HG02623 (cell line): ENCODE results near the gene DAB2.

Experiments used
- ATAC-seq: cut with Tn5 transposase; IDR thresholded peaks from one replicate; pipeline ENCODE4 v1.9.1; 2021; ENCODE audit warnings: moderate library complexity; ENCODE audit not compliant: unreplicated experiment

The DAB2 gene

DNA sequence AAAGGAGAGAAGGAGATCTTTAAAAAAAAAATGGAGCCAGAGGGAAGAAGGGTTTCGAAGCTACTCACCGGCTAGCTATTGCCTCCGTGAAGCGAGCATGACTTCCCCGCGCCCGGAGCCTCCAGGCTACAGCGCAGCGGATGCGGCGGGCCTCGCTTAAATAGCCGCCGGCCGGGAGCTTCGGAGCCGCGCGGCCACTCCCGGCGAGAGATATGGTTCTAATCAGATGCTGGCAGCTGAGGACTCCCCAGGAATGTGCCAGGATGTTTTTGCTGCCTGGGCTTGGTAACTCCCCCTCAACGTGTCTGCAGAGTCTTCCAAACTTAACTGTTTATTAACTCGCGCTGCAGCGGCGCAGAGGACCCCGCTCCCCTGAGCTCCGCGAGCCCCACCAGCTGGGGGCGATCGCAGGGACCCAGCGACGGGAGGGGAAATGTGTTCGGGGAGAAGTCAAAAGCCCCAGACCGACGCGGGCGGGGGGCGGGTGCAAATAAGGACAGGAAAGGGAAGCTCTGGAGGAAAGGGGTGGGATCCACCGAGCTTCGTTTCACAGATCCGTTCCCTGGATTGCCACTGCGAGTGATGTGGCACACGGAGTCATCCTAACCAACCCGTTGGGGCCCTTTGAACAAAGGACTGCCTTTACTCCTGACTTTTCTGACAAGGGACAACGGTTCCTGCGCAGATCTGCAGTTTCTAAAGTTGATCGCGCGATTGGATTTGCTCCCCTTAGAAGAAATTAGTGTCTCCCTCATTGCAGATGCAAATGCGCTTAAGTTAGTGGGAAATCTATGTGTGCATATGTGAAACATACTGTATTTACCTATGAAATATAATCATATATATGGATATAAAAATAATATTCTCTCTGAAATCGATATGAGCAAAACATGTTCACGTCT, at the start of gene DAB2:
DAB2 (minus strand) TSS at position 245 of the 902 bp plus-strand sequence. CDS start 30,660 bp downstream, outside the sequence.
- ATAC-seq = no peak

DNA sequence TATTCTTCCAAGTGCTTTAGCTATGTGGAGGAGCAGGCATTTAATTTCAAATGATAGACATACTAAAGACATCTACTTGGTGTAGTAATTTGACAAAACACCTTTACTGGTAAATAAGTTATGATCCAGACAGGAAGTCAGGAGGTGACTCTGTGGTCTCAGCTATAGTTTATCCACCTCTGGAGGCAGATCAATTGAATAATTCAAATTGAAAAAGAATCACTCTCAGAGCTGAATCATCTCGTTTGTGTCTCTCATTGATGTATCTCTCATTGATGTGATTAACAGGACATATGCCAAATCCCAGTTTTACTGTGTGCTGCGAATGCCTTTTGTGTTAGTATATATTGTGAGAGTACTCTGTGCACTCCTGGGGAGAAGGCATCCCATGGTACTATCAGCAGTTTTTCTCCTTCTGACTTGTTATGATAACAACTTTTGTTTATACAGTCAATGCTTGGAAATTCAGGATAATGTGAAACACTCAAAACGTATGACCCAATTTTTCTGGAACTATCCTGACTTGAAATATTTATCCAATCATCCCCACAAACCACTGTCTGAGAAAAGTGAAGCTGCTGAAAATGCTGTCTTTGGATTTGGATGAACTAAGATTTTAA, 48.5 kb upstream of the DAB2 start:
- ATAC-seq = no peak

DNA sequence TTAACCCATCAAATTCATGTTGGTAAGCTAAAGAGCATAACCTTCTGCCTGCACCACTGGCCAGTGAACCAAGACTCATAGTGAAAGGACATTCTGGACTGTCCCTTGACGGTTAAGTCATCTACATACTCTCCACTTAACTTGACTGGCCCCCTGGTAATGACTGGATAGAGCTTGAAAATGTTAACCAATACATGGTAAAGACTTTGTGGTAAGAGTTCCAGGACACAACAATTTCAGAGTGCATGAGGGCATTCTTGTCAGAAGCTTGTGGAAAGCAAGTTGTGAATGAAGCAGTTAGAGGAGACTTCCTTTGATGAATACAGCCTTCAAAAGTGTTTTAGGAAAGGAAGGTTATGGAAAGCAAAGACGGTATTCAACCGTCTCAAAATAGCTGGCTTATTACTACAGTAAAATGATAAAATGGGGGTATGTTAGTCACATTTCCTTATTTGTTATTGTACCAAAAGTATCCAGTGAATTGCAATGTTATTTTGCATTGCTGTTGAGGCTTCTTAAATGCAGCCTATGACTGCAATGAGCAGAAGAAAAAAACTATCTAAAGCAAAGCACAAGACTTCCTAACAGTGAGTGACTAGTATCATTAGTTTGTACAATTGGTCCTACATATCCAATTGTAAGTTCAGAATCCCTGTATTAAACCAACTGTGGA, 47.2 kb upstream of the DAB2 start:
- no peak for ATAC-seq

DNA sequence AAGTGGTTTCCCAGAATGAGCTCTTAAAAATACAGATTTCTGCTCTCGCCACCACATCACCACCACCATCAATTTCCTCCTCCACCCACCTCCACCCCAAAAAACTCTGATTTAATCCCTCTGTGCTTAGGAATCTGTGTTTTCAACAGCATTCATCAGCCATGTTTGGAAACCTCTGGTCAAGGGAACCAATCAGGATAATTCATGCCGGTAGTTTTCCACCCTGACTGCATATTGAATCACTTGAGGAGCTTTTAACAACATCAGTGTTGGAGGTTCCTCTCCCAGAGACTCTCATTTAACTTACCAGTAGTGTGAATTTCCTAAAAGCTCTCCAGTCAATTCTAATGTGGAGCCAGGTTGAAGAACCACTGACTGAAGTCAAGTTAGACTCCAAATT, 46.0 kb upstream of the DAB2 start:
- ATAC-seq = no peak

DNA sequence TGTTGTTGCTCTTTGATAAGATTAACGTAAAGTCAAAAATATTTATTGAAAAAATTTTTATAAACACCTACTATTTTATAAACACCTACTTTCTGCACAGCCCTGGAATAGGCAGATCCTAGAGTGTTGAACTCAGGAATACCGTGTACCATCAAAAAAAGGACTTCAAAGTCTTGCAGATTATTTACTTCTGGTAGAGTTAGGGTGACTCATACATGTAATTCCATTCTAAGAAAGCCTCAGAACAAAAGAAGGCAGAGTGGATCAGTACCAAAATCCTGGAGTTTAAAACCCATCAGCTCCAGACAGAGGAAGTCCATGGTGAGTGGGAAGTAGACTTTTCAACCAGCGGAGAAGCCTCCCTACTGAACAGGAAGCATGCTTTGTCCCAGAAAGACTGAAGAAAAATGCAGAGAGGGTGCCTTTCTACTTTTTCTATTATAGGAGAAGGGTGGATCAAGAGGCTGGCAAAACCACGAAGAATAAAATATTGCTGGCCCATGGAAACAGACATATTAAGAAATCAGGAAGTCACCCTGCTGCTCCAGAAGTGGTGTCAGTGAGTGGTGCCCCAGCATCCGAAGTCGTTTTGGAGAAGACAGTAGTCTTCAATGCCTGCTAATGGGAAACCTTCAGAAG, 45.1 kb upstream of the DAB2 start:
- ATAC-seq = no peak

DNA sequence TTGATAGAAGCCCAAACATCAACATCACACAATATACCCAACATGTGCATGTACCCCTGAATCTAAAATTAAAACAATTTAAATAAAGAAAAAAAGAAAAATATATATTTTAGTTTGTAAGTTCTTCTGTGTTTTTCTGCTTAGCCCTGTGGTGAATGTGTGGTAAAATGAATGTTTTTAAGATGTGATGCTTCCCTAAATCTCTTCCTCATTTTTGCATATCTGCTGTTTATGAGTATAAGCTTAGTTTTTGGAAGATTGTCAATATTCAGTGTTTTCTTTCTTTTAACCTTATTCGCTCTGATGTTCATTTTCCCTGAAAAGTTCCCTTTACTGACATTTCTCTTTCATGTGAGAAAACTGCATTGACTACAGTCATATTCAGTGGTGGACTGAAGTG, 44.4 kb upstream of the DAB2 start:
- no peak for ATAC-seq

DNA sequence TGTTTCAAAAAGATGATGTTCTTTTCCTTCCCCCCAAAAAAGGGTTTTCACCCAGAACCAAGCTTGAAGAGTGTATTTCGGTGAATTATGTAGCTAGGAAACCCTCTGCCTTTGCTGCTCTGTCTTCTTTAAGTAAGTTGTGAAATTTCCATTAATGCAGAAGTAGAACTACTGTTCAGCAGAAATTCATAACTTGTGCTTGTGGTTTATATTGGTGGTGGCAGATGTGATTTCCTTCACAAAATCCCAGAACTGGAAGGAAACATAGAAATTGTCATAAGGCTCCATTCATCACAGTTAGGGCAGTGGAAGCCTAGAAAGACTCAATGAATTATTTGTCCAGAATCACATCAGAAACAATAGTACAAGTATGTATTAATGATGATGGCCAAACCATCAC, 42.1 kb upstream of the DAB2 start:
- ATAC-seq = no peak

DNA sequence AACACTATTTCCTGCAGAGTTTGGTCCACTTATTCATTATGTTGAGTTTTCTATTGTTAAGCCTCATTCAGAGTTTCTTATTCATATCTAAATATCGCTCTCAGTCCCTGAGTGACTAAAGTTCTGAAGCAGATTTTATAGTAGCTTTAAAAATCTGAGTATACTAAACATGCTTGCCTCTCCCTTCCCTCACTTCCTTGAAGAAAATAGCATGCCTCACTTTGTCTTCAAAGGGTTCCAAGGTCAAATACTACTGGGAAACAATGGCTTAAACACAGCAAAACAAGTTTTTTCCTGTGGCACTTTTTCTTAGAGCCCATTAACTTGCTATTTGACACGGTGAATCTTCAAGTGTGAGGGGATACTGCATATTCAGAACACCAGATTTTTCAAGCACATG, 41.1 kb upstream of the DAB2 start:
- no peak for ATAC-seq

DNA sequence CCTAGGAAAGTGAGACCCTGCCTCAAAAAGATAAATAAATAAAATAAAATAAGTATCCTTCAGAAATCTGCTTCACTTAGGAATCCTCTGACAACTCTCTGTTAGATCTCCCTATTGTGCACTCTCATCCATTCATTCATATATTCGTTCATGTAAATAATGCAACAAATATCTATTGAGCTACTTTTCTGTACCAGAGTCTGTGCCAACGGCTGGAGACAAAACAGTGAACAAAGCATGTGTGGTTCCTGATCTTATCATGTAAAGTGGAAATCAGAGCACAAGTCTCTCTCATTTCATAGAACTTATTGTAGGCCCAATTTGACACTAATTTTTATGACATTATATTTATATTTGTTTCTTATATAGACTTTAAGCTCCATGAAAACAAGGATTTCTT, 40.3 kb upstream of the DAB2 start:
- no peak for ATAC-seq

DNA sequence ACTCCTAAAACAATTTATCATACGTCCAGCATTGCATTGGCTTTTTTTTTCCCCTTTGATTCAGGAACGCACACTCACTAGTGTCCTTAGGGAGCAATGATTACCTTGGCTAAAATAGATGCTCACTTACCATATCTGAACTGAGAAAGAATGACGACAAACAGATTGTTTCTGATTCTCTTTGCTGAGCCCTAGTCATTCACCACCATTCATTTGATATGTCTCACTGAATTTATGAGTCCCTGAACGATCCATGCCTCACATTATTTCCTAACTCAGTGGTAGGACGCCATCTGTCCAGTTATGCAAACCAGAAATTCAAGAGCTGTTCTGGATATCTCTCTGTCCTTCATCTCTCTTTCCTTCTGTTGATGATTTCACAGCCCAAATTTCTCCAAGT, 39.3 kb upstream of the DAB2 start:
- ATAC-seq = no peak

DNA sequence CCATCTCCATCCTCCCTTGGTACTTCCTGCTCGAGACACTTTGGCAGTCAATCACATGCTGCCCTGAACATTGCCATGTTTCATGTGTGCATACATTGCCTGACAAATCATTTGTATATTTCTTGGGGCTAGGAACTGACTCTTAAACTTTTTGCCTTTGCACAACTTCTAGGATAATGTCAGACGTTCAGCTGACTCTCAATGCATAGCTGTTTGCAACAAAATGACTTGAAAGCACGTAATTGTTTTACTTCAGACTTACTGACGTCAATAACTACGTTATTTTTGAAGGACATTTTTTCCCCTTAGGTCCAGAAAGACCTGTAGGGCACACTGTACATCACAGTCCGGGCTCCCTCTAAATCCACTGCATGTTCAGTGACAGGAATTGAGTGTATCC, 37.4 kb upstream of the DAB2 start:
- no peak for ATAC-seq

DNA sequence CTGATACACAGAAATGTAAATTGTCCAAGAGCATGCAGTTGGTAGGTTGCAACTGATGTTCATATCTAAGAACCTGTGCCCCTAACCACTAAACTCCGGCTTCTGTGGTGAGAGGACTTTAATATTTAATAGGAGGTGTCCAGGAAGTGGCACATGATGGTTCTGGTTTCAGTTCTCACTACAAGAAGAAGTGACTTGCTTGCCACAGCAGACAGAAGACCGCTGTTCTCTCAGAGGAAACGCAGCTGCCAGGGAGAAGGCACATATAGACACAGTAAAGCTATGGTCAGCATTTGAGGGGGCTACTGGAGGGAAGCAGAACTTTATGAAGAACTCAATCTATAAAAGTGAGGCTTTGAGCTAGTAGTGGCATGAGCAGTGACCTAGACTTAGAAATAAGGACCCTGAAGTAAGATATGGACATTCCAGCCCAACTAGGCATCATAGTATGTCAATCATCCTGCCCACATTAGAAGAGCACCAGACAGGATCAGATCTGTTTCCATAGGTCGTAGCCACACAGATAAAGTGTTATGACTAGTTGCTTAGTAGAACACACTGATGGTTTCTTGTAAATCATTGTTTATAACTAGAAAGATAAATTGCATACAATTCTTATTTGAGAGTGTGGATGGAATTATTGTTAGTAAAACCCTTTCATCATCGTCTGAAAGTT, 36.4 kb upstream of the DAB2 start:
- peak; percentile 93 for ATAC-seq

DNA sequence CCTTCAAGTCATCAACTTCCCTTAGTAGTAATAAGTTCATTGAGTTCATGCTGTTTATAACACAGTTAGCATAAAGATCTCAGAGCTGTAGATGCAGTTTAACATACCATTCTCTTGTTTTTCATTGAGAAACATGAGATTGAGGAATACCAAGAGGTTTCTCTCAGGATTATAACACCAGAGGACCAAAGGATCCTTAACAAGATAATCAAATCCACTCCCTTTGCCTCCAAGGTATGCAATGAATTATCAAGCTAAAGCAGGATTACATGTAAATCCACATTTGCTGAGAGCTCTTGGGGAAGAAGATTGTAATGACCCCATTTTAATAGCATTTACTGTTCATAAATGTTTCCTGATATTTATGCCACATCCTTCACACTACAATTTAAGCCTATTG, 35.1 kb upstream of the DAB2 start:
- ATAC-seq = no peak

DNA sequence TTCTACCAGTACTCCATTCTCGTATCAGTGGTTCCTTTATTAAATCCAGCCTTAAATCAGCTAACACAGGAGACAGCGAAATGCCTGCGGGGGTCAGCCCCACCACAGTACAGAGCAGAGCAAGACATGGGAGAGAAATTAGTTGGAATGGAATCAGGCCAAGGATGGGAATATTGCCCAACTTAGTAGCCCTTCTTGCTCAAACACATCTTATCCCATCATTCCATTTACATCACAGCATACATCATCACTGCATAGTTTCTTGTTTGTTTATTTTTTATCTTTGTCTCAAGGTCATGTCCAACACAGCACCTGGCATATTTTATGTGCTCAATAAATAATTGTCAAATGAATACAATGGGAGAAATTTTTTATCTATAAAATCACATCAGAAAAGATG, 34.3 kb upstream of the DAB2 start:
- no peak for ATAC-seq

DNA sequence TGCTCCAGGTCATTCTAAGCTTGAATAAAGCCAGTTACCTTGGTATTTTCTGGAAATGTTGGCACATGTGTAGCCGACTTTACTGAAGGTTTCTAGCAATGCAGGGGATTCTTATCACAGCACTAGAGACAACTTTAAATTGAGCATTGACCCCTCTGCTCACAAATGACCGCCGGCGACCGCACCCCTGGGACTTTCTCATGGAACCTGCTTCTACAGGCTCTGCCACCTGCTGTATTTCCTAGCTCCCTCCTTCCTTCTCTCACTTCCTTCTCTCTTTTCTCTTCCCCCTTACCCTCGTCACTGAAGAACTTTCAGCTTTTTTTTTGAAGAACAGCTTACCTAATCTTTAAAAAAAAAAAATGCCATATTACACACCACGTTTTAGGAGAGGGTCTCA, 30.9 kb upstream of the DAB2 start:
- ATAC-seq = no peak

DNA sequence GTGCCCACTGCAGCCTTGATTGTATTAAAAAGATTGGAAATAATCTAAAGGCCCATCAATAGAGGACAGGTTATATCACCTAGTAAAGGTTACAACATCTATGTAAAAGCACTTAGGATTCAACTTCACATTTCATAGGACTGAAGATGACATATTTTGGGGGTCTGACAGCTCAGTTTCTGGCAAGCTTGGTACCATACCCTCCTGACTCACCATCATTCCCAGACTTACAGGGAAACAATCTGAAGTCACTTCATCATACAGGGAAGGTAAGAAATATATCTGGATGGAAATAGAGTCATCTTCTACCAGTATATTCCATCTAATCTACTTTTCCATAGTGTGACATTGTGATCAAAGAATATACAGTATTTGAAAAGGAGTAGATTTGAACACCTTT, 28.8 kb upstream of the DAB2 start:
- no peak for ATAC-seq

DNA sequence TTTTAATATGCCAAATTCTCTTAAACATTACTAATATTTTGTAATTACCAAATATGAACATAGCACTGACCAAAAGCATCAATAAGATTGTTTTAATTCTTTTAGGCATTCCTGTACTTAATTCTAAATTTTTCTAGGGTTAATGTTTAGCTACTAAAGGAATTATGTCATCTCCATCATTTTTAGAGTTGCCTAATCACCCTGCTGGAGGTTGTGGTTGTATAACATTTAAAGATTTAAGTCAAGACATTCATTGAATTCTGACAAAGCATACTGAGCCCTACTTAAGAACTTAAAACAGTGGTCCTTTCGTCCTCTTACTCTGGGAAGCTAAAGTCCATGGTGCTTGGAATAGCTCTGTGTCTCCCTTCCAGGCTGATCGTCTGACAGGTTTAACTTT, 28.1 kb upstream of the DAB2 start:
- no peak for ATAC-seq

DNA sequence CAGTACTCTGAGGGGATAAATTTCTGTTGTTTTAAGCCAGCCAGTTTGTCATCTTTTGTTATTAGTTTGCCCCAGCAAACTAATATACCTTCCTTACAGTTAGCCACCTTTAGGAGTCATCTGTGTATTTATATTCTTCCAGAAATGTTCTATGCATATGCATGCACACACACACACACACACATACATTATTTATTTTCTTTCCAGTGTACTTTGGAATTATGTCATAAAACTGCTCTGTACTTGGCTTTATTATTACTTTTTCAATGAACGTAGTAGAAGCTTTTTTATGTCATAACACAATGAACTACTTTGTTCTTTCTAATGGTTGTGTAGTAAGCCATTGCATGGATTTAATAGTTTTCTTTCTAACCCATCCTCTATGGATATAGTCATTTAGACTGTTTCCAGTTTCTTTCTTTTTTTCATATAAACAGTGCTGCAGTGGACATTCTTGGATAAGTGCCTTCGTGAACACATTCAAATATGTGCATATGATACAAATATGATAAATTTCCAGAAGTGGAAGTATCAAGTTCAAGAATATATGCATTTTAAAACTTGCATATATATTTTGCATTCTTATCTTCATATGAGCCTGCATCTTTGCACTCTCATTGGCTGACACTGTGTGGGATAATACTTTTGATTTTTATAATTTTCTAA, 26.6 kb upstream of the DAB2 start:
- ATAC-seq = no peak

DNA sequence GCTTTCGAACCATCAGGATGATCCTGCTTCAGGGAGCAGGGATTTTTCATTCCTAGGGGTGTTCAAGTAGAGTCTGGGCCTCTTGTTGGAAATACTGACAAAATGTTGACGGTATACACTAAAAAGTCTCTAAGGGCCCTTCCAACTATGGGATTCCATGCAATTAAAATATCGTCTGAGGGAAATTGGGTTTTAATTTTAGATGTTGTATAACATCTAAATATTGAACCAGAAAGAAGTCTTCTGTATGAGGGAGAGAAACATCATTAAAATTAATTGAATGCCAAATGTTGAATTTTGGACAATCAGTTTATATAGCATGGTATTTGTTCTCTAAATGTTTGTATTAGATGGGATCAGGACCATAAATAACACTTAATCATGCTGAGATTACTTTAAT, 25.7 kb upstream of the DAB2 start:
- ATAC-seq = no peak

DNA sequence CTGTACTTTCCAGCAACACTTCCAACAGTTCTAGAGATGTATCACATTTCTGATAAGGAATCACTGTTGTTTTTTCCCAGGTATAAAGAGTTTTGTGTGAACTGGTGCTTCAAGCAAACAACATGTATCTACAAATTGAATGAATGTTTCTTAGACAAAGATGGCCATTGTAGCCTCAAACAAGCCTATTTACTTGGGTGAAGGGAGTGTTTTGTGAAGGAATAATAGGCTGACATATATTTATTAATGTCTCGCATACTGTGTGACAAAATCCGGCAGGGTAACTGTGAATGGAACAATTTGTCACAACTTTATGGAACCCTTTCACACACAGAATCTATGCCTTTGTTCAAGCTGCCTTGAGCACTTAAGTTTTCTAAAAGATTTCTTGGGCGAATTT, 24.8 kb upstream of the DAB2 start:
- ATAC-seq = no peak
